Mucosa of stomach (tissue), 1 donor: ENCODE results near the gene CMYA5.

ENCODE experiments used
- H3K27me3 ChIP-seq: one replicate; pipeline ENCODE4 v1.7.0; 2013; ENCODE audit warnings: mild to moderate bottlenecking, low read length; ENCODE audit not compliant: control insufficient read depth, insufficient read depth
- H3K36me3 ChIP-seq: one replicate; pipeline ENCODE4 v1.7.0; 2013; ENCODE audit warnings: low read length; ENCODE audit not compliant: control insufficient read depth, insufficient read depth
- H3K4me1 ChIP-seq: one replicate; pipeline ENCODE4 v1.7.0; 2013; ENCODE audit warnings: mild to moderate bottlenecking, low read length; ENCODE audit not compliant: control insufficient read depth, insufficient read depth
- H3K4me3 ChIP-seq: one replicate; pipeline ENCODE4 v1.7.0; 2013; ENCODE audit warnings: low read length
- H3K9ac ChIP-seq: one replicate; pipeline ENCODE4 v1.7.0; 2013; ENCODE audit warnings: mild to moderate bottlenecking, low read length, moderate library complexity
- H3K9me3 ChIP-seq: one replicate; pipeline ENCODE4 v1.7.0; 2013; ENCODE audit warnings: mild to moderate bottlenecking, low read length, moderate library complexity; ENCODE audit not compliant: control insufficient read depth
- donor health status: Pancreatic carcinoma.

The CMYA5 gene

DNA sequence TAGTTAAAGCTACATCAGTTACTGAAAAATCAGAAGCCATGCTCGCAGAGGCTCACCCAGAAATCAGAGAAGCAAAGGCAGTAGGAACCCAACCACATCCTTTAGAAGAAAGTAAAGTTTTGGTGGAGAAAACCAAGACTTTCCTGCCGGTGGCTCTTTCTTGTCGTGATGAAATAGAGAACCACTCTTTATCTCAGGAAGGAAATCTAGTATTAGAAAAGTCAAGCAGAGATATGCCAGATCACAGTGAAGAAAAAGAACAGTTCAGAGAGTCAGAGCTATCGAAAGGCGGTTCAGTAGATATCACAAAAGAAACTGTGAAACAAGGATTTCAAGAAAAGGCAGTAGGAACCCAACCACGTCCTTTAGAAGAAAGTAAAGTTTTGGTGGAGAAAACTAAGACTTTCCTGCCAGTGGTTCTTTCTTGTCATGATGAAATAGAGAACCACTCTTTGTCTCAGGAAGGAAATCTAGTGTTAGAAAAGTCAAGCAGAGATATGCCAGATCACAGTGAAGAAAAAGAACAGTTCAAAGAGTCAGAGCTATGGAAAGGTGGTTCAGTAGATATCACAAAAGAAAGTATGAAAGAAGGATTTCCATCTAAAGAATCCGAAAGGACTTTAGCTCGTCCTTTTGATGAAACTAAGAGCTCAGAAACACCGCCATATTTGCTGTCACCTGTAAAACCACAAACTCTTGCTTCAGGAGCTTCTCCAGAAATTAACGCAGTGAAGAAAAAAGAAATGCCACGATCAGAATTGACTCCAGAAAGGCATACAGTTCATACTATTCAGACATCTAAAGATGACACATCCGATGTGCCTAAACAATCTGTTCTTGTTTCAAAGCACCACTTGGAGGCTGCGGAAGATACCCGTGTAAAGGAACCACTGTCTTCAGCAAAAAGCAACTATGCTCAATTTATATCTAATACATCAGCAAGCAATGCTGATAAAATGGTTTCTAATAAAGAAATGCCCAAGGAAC is 47.2 kb downstream of the CMYA5 start:
- no peak overlapping the region for H3K4me3 ChIP-seq
- H3K36me3 ChIP-seq, result no peaks in the 10 kb centered on the region
- H3K27me3 ChIP-seq, result no peaks in the 10 kb centered on the region
- no peaks in the 10 kb centered on the region for H3K4me1 ChIP-seq
- H3K9me3 ChIP-seq, result no peaks in the 10 kb centered on the region
- H3K9ac ChIP-seq, result no peak overlapping the region

DNA sequence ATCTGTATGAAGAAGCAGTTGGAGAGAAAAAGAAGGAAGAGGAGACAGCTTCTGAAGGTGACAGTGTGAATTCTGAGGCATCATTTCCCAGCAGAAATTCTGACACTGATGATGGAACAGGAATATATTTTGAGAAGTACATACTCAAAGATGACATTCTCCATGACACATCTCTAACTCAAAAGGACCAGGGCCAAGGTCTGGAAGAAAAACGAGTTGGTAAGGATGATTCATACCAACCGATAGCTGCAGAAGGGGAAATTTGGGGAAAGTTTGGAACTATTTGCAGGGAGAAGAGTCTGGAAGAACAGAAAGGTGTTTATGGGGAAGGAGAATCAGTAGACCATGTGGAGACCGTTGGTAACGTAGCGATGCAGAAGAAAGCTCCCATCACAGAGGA is 48.7 kb downstream of the CMYA5 start:
- Histone ChIP-seq H3K9ac (no peak overlapping the region), H3K4me1 (no peaks in the 10 kb centered on the region), H3K9me3 (no peaks in the 10 kb centered on the region), H3K27me3 (no peaks in the 10 kb centered on the region), H3K4me3 (no peak overlapping the region), H3K36me3 (no peaks in the 10 kb centered on the region)

- no peaks in the 10 kb centered on the region for H3K36me3 ChIP-seq
- no peak overlapping the region for H3K4me3 ChIP-seq
- no peaks in the 10 kb centered on the region for H3K27me3 ChIP-seq
- H3K9ac ChIP-seq, result no peak overlapping the region
- no peaks in the 10 kb centered on the region for H3K9me3 ChIP-seq
- no peaks in the 10 kb centered on the region for H3K4me1 ChIP-seq
Measured at GRCh38 chr5:79742549-79743136, 53.0 kb downstream of the CMYA5 start.

DNA sequence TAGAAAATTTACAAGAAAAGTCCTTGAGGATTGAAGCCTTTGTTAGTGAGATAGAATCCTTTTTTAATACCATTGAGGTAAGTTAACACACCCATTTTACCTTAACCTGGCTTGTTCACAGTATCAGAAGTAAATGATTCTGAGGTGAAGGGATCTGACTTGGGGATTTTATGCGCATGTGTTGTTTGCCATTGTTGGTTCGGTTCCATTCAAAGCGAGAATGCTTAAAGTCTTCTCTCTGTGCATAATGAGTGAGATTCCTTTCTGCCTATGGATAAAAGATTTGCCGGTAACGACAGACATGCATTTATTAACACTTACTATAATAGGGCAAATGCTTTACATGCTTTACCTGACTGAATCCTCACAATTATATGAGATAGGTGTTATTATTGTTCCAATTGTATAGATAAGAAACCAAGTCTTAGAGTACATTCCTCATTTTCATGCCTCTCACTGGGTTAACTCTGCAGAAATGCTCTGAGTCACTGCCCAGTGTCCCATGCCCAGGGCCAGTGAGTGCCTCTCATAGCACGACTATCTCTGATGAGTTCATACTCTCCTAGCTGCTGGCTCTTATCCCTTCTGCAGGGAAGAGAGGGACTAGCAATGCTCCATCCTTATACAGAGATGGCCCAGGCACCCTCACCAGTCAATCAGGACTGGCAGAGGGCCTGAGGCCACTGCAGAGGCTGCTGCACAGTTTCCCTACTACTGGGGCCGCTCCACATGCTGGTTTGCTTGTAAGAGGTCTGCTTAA is 54.4 kb downstream of the CMYA5 start:
- H3K36me3 ChIP-seq, result no peaks in the 10 kb centered on the region
- no peak overlapping the region for H3K9ac ChIP-seq

GRCh38 chr5:79745255-79745654 is 55.6 kb downstream of the CMYA5 start:
- Histone ChIP-seq H3K4me1 (no peaks in the 10 kb centered on the region), H3K36me3 (no peaks in the 10 kb centered on the region), H3K27me3 (no peaks in the 10 kb centered on the region), H3K9ac (no peak overlapping the region), H3K4me3 (no peak overlapping the region), H3K9me3 (no peaks in the 10 kb centered on the region)

More for the DNA sequence above, 54.4 kb downstream of the CMYA5 start:
- Histone ChIP-seq H3K27me3 (no peaks in the 10 kb centered on the region), H3K4me3 (no peak overlapping the region), H3K4me1 (no peaks in the 10 kb centered on the region), H3K9me3 (no peaks in the 10 kb centered on the region)

DNA sequence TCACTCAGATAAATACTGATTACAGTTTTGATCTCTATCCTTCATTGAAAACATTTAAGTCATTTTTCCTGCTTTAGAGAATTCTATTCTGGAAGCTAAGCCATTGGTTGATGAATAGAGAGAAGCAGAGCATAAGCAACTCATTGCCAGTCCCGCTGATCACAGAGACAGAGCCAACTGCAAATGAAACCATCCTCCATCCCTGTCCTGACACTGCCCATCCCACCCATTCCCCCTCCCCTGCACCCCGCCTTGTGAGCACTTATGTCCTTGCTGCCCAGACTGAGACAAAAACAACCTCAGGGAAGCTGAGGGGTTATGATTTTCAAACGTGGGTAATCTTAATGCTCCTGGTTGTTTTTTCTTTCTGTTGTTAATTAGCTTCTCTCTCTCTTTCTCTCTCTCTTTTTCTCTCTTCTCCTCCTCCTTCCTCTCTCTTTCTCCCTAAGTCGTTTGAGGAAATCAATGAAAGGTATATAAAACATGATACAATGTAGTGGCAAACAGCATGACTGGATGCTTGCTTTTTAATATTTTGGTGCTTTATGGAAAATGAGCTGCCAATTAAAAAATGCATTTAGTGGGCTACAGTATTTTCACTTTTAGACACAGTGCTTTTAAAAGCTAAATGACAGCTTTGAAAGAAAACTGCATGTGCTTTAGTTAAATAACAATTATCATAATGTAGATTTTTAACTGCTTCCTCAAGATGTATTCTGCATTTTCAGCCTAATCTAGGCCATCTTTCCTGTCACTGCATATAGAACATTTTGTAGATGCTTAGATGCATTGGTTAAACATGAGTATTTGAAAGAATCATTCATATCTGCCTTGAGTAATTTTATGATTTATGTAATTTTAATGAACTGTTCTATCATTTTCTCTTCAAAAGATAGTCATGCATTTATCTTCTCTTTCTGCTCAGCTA is 57.3 kb downstream of the CMYA5 start:
- no peaks in the 10 kb centered on the region for H3K4me1 ChIP-seq
- no peaks in the 10 kb centered on the region for H3K36me3 ChIP-seq
- no peaks in the 10 kb centered on the region for H3K27me3 ChIP-seq
- H3K9me3 ChIP-seq, result no peaks in the 10 kb centered on the region
- H3K9ac ChIP-seq, result no peak overlapping the region
- no peak overlapping the region for H3K4me3 ChIP-seq

- Histone ChIP-seq H3K27me3 (no peaks in the 10 kb centered on the region), H3K4me1 (no peaks in the 10 kb centered on the region), H3K9ac (no peak overlapping the region), H3K9me3 (no peaks in the 10 kb centered on the region), H3K36me3 (no peaks in the 10 kb centered on the region), H3K4me3 (no peak overlapping the region)
Measured at GRCh38 chr5:79750611-79751510, 61.2 kb downstream of the CMYA5 start.

GRCh38 chr5:79753092-79753491 is 63.5 kb downstream of the CMYA5 start:
- Histone ChIP-seq H3K36me3 (no peaks in the 10 kb centered on the region), H3K4me1 (no peaks in the 10 kb centered on the region), H3K27me3 (no peaks in the 10 kb centered on the region), H3K9ac (no peak overlapping the region), H3K9me3 (no peaks in the 10 kb centered on the region), H3K4me3 (no peak overlapping the region)

DNA sequence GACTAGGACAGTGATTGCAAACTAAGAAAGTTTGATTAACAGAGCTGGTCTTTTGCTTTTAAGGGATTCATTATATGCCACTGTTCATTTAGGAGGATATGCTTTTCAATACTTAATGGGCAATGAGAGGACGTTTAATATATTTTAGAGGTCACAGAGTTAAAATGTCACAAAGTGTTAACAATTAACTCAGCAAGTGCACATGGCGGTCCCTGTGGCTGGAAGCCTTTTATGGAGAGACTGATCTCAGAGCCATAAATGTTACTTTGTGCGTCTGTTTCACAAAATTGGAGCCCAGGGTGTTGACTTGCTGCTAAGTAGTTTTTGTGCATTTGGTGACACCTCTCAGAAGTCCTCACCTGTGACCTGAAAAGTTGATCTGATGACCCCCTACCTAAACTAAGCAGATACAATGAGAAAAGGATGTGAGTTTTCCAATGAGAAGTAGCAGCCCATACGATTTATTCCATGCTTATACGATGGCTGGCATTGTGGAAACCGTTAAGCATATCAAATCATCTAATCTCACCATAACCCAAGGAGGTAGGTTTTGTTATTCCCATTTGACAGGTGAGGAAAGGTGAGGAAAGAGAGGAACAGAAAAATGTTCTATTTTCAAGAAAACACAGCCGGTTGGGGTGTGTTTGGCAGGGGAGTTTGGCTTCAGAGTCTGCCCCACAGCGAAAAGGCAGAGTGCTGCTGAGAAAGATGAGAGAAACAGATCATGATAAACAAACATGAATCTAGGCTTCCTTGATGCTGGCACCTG is 64.4 kb downstream of the CMYA5 start:
- Histone ChIP-seq H3K4me1 (no peaks in the 10 kb centered on the region), H3K9me3 (no peaks in the 10 kb centered on the region), H3K27me3 (no peaks in the 10 kb centered on the region), H3K9ac (no peak overlapping the region), H3K36me3 (no peaks in the 10 kb centered on the region), H3K4me3 (no peak overlapping the region)

GRCh38 chr5:79754865-79755555 is 65.4 kb downstream of the CMYA5 start:
- no peaks in the 10 kb centered on the region for H3K36me3 ChIP-seq
- H3K4me3 ChIP-seq, result no peak overlapping the region
- no peaks in the 10 kb centered on the region for H3K9me3 ChIP-seq
- H3K9ac ChIP-seq, result no peak overlapping the region
- H3K4me1 ChIP-seq, result no peaks in the 10 kb centered on the region
- H3K27me3 ChIP-seq, result no peaks in the 10 kb centered on the region
